ENCODE data around the gene TMEM198. TPM values are rescaled to one million over a fixed set of nuclear protein-coding genes. Genes with fewer than 3 reads are reported as not detected.
A peak's percentile ranks its signal among the peaks of the same experiment; 100 is the strongest.

The TMEM198 gene
- total and polyA plus RNA-seq, 9 of the 15 experiments (the other 6 are each of a cell fraction or from before 2014, with no cell fraction given), result 0.03 to 3.8 (median 1.0) TPM

GRCh38 chr2:219563271-219563928 lies 19.6 kb downstream of the TMEM198 start:
- no peaks in the 10 kb centered on the region for H3K79me2 ChIP-seq (ENCODE audit: control insufficient read depth, insufficient read depth, low read length)
- peak overlapping the region in 1 of 2 experiments; percentile 26; a peak in 1 of 4 replicates for H3K9ac ChIP-seq (ENCODE audit: insufficient read depth in 1 of 2, low read depth in 2 of 2, low read length in 2 of 2)
- no peak overlapping the region for H3K4me3 ChIP-seq
- POLR2A ChIA-PET, result interaction anchor here (0.8 to 3.6 kb wide), 3 partner anchors 8 to 21 kb away, joined by 3 to 16 read pairs (median 9); partner anchors contain the start of genes INHA and OBSL1
- peaks cover 2 to 37% of the 10 kb centered on the region in 2 experiments; a peak in 3 of 5 replicates for H3K4me1 ChIP-seq (replicated peaks in 1 of 2; ENCODE audit: control insufficient read depth in 2 of 2, insufficient read depth in 2 of 2, low read length in 2 of 2)
- peak; percentile 42; the same call in 1 of the 2 replicates for TF ChIP-seq POLR2G (IDR thresholded peaks at IDR 0.05; ENCODE audit: low read depth, low read length)
- no peak for TF ChIP-seq ATF2 (CRISPR knock-in tag; IDR thresholded peaks at IDR 0.05)
- in situ Hi-C loops (cut with MboI), result no loop called here
- DNase-seq (ENCODE audit: extremely low read depth in 1 of 4, low spot score in 3 of 4), result no peak
- ATAC-seq, result no peak
- intact Hi-C loops (cut with micrococcal nuclease), result loop anchor here (5.0 kb wide), 1 partner anchor 34 kb away; the partner anchor contains the start of gene STK11IP
- 67% methylated on average over 12 of the region's 20 CpGs for WGBS (ENCODE audit: insufficient coverage, low coverage, missing lambda C conversion rate)
- no peaks in the 10 kb centered on the region for H3K27me3 ChIP-seq (ENCODE audit: control insufficient read depth in 2 of 2, insufficient read depth in 2 of 2, low read length in 2 of 2)
- no peaks in the 10 kb centered on the region for H3K9me3 ChIP-seq (replicated peaks; ENCODE audit: control insufficient read depth, insufficient read depth, low read depth, low read length)
- no peak overlapping the region for H2AFZ ChIP-seq (ENCODE audit: low read depth, low read length)
- H4K20me1 ChIP-seq (replicated peaks; ENCODE audit: control insufficient read depth, insufficient read depth, low read length), result no peaks in the 10 kb centered on the region
- BruUV-seq (replicated peaks), result no TSS peak
- H3K36me3 ChIP-seq (ENCODE audit: control insufficient read depth, insufficient read depth, low read length), result no peaks in the 10 kb centered on the region
- CTCF ChIA-PET (ENCODE audit: low intra/inter-chr PET ratio), result no interaction called here
- FAIRE-seq, result no peak
- no peak overlapping the region for H3K4me2 ChIP-seq (ENCODE audit: insufficient read depth, low read length)
- H3K9me1 ChIP-seq (ENCODE audit: control insufficient read depth, insufficient read depth, low read length), result no peaks in the 10 kb centered on the region
- H3K27ac ChIP-seq (ENCODE audit: extremely low read depth, low read depth, low read length), result no peak overlapping the region

Data from K562 (cell line).